Activated naive CD4-positive, alpha-beta T cell treated with anti-CD3 and anti-CD28 coated beads, Interleukin-2, amount 10 ng/mL, durations not matched to agents 7 days and 5 days (primary cell): ENCODE data around the gene ACSS1.

Experiments
- CTCF ChIA-PET: fragments of 350-600 bp; sonication (Branson Sonifier 250); formaldehyde crosslinking; loops from one replicate; lab custom pipeline; 2021; ENCODE audit warnings: antibody characterized with exemption; lab: Charles Lee
- DNase-seq: peaks from one replicate; pipeline ENCODE4 v3.0.0-alpha.2; 2020
- H3K27ac Mint-ChIP-seq: one replicate; pipeline ENCODE4 v1.8.0; 2021; ENCODE audit warnings: mild to moderate bottlenecking, moderate library complexity, mixed read lengths
- H3K27me3 Mint-ChIP-seq: one replicate; pipeline ENCODE4 v1.8.0; 2021; ENCODE audit warnings: mild to moderate bottlenecking, mixed read lengths
- H3K36me3 Mint-ChIP-seq: one replicate; pipeline ENCODE4 v1.8.0; 2021; ENCODE audit warnings: mixed read lengths
- H3K4me1 Mint-ChIP-seq: one replicate; pipeline ENCODE4 v1.8.0; 2021; ENCODE audit warnings: mixed read lengths
- H3K4me3 Mint-ChIP-seq: one replicate; pipeline ENCODE4 v1.8.0; 2021; ENCODE audit warnings: mild to moderate bottlenecking, moderate library complexity, mixed read lengths
- H3K9me3 Mint-ChIP-seq: one replicate; pipeline ENCODE4 v1.8.0; 2021; ENCODE audit warnings: mixed read lengths

The ACSS1 gene

GRCh38 chr20:25031241-25031640 is 26.7 kb downstream of the ACSS1 start:
- H3K4me1 Mint-ChIP-seq: peaks cover 14% of the 10 kb centered on the region
- CTCF ChIA-PET: no interaction called here
- H3K4me3 Mint-ChIP-seq: no peak overlapping the region
- no peaks in the 10 kb centered on the region for H3K27me3 Mint-ChIP-seq
- no peak for DNase-seq
- H3K9me3 Mint-ChIP-seq: no peaks in the 10 kb centered on the region
- no peak overlapping the region for H3K27ac Mint-ChIP-seq
- peaks cover 30% of the 10 kb centered on the region for H3K36me3 Mint-ChIP-seq

DNA sequence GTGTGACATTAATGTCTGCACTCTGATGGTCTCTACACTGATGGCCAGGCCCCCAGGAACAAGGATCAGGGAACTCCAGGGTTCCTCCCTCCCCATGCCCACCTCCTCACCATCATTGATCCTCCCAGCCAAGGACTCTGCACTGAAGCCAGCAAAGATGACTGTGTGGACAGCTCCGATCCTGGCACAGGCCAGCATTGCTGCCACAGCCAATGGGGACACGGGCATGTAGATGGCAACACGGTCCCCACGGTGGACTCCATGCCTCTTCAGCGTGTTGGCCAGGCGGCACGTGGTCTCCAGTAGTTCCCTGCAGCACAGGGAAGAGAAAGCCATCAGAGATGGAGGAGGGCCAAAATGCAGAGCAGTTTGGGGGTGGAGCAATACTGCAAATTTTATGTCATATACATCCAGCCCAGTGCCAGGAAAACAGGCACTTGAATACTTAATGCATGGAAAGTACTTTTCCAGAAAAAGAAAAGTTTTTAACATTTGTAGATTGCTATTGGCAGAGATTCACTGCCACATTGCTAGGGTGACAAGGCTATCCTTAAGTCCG is 27.2 kb downstream of the ACSS1 start:
- H3K9me3 Mint-ChIP-seq: no peaks in the 10 kb centered on the region
- DNase-seq: no peak
- H3K4me1 Mint-ChIP-seq: peaks cover 9% of the 10 kb centered on the region
- CTCF ChIA-PET: no interaction called here
- no peak overlapping the region for H3K4me3 Mint-ChIP-seq
- H3K27me3 Mint-ChIP-seq: no peaks in the 10 kb centered on the region
- peaks cover 27% of the 10 kb centered on the region for H3K36me3 Mint-ChIP-seq
- no peak overlapping the region for H3K27ac Mint-ChIP-seq

DNA sequence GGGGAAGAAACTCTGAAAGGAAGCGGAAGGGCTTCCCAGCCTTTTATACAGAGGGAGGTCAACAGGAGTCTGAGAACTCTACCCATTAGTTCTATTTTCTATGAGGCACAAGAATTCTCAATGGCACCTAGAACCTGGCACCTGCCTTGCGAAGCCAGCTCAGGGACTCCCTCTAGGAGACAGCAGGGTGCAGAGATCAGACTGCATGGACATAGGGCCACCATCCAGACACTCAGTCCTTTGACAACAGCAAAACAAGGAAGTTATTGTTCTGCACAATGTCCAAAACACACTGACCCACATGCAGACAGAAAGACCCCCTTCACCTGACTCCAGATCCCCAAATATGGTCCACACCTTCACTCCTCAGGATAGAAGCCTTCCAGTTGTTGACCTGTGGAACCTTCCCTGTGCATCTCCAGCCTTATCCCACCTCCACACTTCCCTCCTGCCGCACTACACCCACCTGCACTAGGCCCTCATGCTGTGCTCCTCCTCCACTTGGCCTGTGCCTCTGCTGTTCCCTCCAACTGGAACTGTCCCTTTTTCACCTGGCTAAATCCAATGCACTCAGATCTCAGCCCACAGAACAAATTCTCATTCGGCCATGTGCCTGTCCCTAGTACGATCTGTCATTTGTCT is 27.8 kb downstream of the ACSS1 start:
- Mint-ChIP-seq H3K36me3 (peaks cover 27% of the 10 kb centered on the region), H3K4me1 (peaks cover 4% of the 10 kb centered on the region), H3K27me3 (no peaks in the 10 kb centered on the region), H3K9me3 (no peaks in the 10 kb centered on the region), H3K4me3 (no peak overlapping the region), H3K27ac (no peak overlapping the region)
- no peak for DNase-seq
- CTCF ChIA-PET: no interaction called here

- Mint-ChIP-seq H3K36me3 (peaks cover 30% of the 10 kb centered on the region), H3K4me3 (no peak overlapping the region), H3K4me1 (no peaks in the 10 kb centered on the region), H3K9me3 (no peaks in the 10 kb centered on the region), H3K27ac (no peak overlapping the region), H3K27me3 (no peaks in the 10 kb centered on the region)
- CTCF ChIA-PET: no interaction called here
- DNase-seq: no peak
Measured at GRCh38 chr20:25025986-25026605, 31.8 kb downstream of the ACSS1 start.

DNA sequence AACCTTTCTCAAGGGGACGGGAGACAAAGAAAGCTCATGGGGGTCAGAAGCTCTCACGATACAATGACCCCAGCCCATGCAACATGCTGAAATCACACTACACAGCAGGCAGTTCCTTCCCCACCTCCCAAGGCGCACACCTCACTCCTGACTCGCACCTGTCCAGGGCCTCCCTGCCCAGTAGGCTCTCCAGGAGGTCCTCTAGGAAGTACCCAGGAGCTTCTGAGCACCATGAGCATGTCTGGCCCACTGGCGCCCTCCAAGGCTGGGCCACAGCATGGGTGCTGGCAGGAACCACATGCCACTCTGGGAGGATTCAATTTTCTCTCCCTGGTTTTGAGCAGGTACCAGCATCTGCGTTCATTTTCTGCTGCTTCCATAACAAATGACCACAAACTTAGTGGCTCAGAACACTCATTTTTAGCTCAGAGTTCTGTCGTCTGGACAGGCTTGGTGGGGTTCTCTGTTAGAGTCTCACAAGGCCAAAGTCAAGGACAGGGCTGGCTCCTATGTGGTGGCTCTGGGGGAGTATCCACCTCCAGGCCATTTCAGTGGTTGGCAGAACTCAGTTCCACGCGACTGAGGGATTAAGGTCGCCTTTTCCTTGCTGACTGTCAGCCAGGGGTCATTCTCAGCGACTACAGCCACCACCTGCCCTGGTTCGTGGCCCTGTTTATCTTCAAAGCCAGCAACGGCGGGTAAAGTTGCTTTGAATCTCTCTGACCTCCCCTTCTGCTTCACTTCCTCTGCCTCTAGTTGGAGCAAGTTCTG is 32.7 kb downstream of the ACSS1 start:
- CTCF ChIA-PET: no interaction called here
- Mint-ChIP-seq H3K36me3 (peaks cover 31% of the 10 kb centered on the region), H3K4me1 (no peaks in the 10 kb centered on the region), H3K4me3 (no peak overlapping the region), H3K27me3 (no peaks in the 10 kb centered on the region), H3K27ac (no peak overlapping the region), H3K9me3 (no peaks in the 10 kb centered on the region)
- DNase-seq: no peak

DNA sequence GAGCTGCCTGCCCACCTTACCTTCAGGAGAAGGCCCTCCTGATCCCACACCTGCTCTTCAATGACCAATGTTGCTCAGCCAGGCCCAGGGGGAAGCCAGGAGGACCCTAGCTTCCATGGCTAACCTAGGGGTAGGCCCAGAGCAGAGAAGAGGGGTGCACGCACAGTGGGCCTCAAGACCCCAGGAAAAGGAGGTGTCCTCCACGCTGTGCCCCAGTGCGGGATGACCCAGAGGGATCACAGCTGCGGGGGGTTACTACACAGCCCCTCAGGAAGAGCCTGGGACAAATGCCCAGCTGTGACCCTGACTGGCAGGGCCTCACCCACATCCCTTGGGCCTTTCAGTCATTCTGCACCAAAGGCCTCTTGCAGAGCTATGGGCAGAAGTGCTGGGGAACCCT is 33.8 kb downstream of the ACSS1 start:
- no peaks in the 10 kb centered on the region for H3K27me3 Mint-ChIP-seq
- CTCF ChIA-PET: no interaction called here
- no peak overlapping the region for H3K27ac Mint-ChIP-seq
- no peak overlapping the region for H3K4me3 Mint-ChIP-seq
- H3K9me3 Mint-ChIP-seq: no peaks in the 10 kb centered on the region
- no peaks in the 10 kb centered on the region for H3K4me1 Mint-ChIP-seq
- DNase-seq: no peak
- H3K36me3 Mint-ChIP-seq: peaks cover 23% of the 10 kb centered on the region

DNA sequence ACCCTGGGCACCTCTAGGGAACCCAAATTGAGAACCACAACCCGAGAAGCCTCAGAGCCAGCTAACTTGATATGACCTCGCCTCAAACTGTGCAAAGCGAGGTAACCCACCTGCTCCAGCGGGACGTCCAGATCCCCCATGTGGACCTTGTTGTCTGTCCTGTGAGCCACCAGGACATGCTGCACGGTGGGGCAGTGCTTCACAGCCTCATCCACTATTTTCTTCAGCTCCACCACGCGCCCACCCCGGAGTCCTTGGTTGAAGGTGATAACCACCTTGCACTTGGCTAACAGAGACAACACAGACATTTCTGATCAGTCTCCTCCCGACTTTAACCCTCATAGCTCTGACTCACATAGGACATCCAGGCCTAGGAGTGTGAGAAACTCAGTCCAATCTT is 34.6 kb downstream of the ACSS1 start:
- no peak for DNase-seq
- H3K4me3 Mint-ChIP-seq: no peak overlapping the region
- H3K36me3 Mint-ChIP-seq: peaks cover 23% of the 10 kb centered on the region
- H3K4me1 Mint-ChIP-seq: no peaks in the 10 kb centered on the region
- H3K27ac Mint-ChIP-seq: no peak overlapping the region
- no peaks in the 10 kb centered on the region for H3K9me3 Mint-ChIP-seq
- CTCF ChIA-PET: no interaction called here
- H3K27me3 Mint-ChIP-seq: no peaks in the 10 kb centered on the region

DNA sequence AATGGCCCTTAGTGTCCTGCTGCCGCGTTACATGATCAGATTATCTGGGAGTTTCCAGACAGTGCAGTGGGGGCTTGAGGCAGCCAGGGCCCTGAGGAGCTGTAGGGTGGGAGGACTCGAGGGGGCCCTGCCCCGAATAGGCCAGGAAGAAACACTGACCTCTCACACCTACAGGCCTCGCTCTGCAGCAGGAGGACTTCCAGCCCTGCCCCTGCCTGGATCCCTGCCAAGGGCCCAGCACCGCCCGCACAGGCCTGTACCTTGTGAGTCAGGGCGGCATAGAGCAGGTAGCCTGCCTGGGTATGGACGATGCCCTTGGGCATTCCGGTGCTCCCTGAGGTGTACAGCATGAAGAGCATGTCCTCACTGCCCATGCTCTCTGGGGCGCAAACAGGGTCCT is 35.3 kb downstream of the ACSS1 start:
- no peak overlapping the region for H3K27ac Mint-ChIP-seq
- peaks cover 20% of the 10 kb centered on the region for H3K36me3 Mint-ChIP-seq
- H3K27me3 Mint-ChIP-seq: no peaks in the 10 kb centered on the region
- no peak for DNase-seq
- H3K4me1 Mint-ChIP-seq: no peaks in the 10 kb centered on the region
- no peaks in the 10 kb centered on the region for H3K9me3 Mint-ChIP-seq
- no peak overlapping the region for H3K4me3 Mint-ChIP-seq
- CTCF ChIA-PET: no interaction called here

- Mint-ChIP-seq H3K4me1 (no peaks in the 10 kb centered on the region), H3K27me3 (no peaks in the 10 kb centered on the region), H3K9me3 (no peaks in the 10 kb centered on the region), H3K36me3 (peaks cover 11% of the 10 kb centered on the region), H3K27ac (no peak overlapping the region), H3K4me3 (no peak overlapping the region)
- no peak for DNase-seq
- CTCF ChIA-PET: no interaction called here
Measured at GRCh38 chr20:25021336-25021735, 36.6 kb downstream of the ACSS1 start.

DNA sequence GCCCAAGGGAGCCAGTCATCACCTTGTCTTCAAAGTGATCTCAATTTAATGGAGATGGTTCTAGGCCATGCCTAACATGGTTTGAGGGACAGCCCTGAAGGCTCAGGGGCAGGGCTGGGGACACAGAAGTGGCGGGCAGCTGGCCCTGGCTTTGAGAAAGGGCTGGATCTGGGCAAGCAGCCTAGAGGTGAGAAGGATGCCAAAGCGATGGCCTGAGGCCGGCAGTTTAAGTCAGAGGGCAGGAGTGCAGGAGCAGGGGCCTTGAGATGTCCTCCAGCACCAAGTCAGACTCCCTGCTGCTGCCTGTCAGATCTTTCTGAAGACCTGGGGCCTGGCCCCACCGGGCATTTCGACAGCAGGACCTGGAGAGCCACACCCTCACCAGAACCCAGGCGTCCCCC is 37.0 kb downstream of the ACSS1 start:
- no peaks in the 10 kb centered on the region for H3K27me3 Mint-ChIP-seq
- DNase-seq: no peak
- H3K27ac Mint-ChIP-seq: no peak overlapping the region
- no peaks in the 10 kb centered on the region for H3K9me3 Mint-ChIP-seq
- H3K4me3 Mint-ChIP-seq: no peak overlapping the region
- no peaks in the 10 kb centered on the region for H3K4me1 Mint-ChIP-seq
- H3K36me3 Mint-ChIP-seq: peaks cover 10% of the 10 kb centered on the region
- CTCF ChIA-PET: no interaction called here

DNA sequence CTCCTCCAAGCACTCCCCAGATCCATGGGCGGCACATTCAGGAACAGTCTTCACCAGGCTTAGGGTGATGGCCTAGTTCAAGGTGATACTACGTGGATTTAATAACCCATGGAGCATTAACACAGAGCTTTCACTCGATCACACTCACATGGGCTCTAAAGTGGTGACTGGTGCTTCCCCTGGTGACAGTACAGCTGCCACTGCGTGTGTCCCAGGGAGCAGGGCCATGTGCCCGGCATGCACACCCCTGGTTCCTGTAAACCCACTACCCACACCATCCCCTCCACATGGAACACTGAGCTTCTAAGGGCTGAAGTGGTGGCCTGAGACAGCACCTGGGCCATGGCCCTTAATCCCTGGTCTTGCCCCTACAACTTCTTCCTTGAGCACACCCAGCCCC is 37.6 kb downstream of the ACSS1 start:
- Mint-ChIP-seq H3K27ac (no peak overlapping the region), H3K4me3 (no peak overlapping the region), H3K27me3 (no peaks in the 10 kb centered on the region), H3K4me1 (no peaks in the 10 kb centered on the region), H3K9me3 (no peaks in the 10 kb centered on the region), H3K36me3 (peaks cover 10% of the 10 kb centered on the region)
- CTCF ChIA-PET: no interaction called here
- DNase-seq: no peak

GRCh38 chr20:25019381-25020155 is 38.4 kb downstream of the ACSS1 start:
- Mint-ChIP-seq H3K4me1 (no peaks in the 10 kb centered on the region), H3K27me3 (no peaks in the 10 kb centered on the region), H3K9me3 (no peaks in the 10 kb centered on the region), H3K36me3 (peaks cover 9% of the 10 kb centered on the region), H3K27ac (no peak overlapping the region), H3K4me3 (no peak overlapping the region)
- no peak for DNase-seq
- CTCF ChIA-PET: no interaction called here

DNA sequence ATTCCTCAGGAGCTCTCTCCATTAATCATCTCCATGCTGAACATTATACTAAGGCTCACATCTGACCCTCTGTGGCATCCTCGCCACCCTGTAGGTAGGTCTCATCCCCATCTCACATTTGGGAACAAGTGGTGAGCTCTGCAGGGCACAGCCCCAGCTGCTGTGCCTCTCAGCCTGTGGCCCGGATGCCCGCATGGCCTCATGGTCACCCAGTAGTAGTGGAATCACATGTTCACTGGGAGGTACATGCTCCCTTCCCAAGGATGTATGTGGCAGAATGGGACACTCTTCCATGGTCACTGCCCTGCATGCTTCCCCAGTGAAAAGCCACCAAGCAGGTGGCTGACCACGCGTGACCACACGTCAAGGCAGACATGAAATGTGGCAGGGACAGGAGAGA is 39.1 kb downstream of the ACSS1 start:
- H3K4me3 Mint-ChIP-seq: no peak overlapping the region
- H3K36me3 Mint-ChIP-seq: peaks cover 12% of the 10 kb centered on the region
- no peak for DNase-seq
- CTCF ChIA-PET: no interaction called here
- no peak overlapping the region for H3K27ac Mint-ChIP-seq
- H3K27me3 Mint-ChIP-seq: no peaks in the 10 kb centered on the region
- no peaks in the 10 kb centered on the region for H3K9me3 Mint-ChIP-seq
- no peaks in the 10 kb centered on the region for H3K4me1 Mint-ChIP-seq

- Mint-ChIP-seq H3K36me3 (peaks cover 8% of the 10 kb centered on the region), H3K9me3 (no peaks in the 10 kb centered on the region), H3K27me3 (no peaks in the 10 kb centered on the region), H3K27ac (no peak overlapping the region), H3K4me1 (no peaks in the 10 kb centered on the region), H3K4me3 (no peak overlapping the region)
- no peak for DNase-seq
- CTCF ChIA-PET: no interaction called here
Measured at GRCh38 chr20:25018425-25018824, 39.5 kb downstream of the ACSS1 start.
